Measurements from ENCODE around the gene RRH. TPM values are rescaled to one million over a fixed set of nuclear protein-coding genes. Genes with fewer than 3 reads are reported as not detected.

RRH gene
- total and polyA plus RNA-seq, 2 donors (not counting 1 experiment from before 2014, with no cell fraction given): 0.28 to 0.64 TPM

DNA sequence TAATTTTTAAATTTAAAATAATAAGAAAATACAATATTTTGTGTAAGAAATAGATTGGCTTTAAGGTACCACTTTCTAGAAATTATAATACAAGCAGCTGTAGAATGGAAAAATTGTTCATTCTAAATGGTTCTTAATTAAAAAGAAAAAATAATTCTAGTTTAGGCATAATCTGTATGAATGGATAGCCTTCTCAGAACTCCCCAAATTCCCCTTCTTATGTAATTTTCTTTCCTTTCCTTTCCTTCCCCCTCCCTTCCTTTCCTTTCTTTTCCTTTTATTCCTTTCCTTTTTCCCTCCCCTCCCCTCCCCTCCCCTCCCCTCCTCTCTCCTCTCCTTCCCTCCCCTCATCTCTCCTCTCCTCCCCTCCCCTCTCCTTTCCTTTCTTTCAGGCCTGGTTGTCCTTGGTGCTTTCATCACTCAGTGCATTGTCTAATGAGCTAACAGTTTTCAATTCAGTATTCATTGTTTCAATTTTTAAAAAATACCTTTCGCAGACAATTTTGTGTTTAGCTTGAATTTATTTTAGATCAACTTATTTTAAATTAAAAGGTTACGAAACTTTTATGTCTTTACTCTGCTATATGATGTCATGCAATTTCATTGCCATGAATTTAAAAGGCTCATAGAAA, 49.0 kb downstream of the RRH start:
- H3K4me2 ChIP-seq (replicated peaks; ENCODE audit: low read depth, low read length, poor library complexity, severe bottlenecking): no peak overlapping the region
- H3K9ac ChIP-seq (ENCODE audit: low read length): no peak overlapping the region
- H3K79me2 ChIP-seq (ENCODE audit: control insufficient read depth, insufficient read depth, low read length): no peaks in the 10 kb centered on the region
- H3K27me3 ChIP-seq (replicated peaks in 1 of 4; ENCODE audit: control extremely low read depth in 1 of 4, control insufficient read depth in 3 of 4, insufficient read depth in 4 of 4, low read length in 3 of 4): no peaks in the 10 kb centered on the region
- no peak for ATAC-seq (ENCODE audit: low read depth)
- no peak overlapping the region for H2AFZ ChIP-seq (ENCODE audit: insufficient read depth, low read depth, low read length, poor library complexity, severe bottlenecking)
- ChIA-PET CTCF (no interaction called here), POLR2A (no interaction called here)
- H3K36me3 ChIP-seq (replicated peaks in 1 of 2; ENCODE audit: control extremely low read depth in 1 of 2, control insufficient read depth in 1 of 2, extremely low read depth in 1 of 2, insufficient read depth in 2 of 2, low read length in 1 of 2): no peaks in the 10 kb centered on the region
- no peak overlapping the region for H3K4me3 Mint-ChIP-seq
- TF ChIP-seq, protein P1, sequence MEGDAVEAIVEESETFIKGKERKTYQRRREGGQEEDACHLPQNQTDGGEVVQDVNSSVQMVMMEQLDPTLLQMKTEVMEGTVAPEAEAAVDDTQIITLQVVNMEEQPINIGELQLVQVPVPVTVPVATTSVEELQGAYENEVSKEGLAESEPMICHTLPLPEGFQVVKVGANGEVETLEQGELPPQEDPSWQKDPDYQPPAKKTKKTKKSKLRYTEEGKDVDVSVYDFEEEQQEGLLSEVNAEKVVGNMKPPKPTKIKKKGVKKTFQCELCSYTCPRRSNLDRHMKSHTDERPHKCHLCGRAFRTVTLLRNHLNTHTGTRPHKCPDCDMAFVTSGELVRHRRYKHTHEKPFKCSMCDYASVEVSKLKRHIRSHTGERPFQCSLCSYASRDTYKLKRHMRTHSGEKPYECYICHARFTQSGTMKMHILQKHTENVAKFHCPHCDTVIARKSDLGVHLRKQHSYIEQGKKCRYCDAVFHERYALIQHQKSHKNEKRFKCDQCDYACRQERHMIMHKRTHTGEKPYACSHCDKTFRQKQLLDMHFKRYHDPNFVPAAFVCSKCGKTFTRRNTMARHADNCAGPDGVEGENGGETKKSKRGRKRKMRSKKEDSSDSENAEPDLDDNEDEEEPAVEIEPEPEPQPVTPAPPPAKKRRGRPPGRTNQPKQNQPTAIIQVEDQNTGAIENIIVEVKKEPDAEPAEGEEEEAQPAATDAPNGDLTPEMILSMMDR (IDR thresholded peaks at IDR 0.05): no peak
- no peak for TF ChIP-seq EZH2 (IDR thresholded peaks at IDR 0.05; ENCODE audit: borderline replicate concordance, insufficient read depth, low read depth, low read length, poor library complexity, severe bottlenecking)
- H3K27ac ChIP-seq (ENCODE audit: low read length in 2 of 2): no peak overlapping the region
- no peaks in the 10 kb centered on the region for H4K20me1 ChIP-seq (ENCODE audit: control insufficient read depth, insufficient read depth, low read length, poor library complexity, severe bottlenecking)
- no peak for DNase-seq
- no peak overlapping the region for H3K4me3 ChIP-seq (ENCODE audit: control extremely low read depth in 1 of 5, extremely low read depth in 1 of 5, insufficient read depth in 1 of 5, low read depth in 2 of 5, low read length in 4 of 5)
- no CpG with 5 or more reads among the region's 2 CpGs for WGBS (ENCODE audit: insufficient coverage)
- H3K27me3 Mint-ChIP-seq: peaks cover 11% of the 10 kb centered on the region
- intact Hi-C loops (cut with micrococcal nuclease): no loop called here
- no peaks in the 10 kb centered on the region for H3K4me1 Mint-ChIP-seq
- no peaks in the 10 kb centered on the region for H3K9me3 Mint-ChIP-seq (ENCODE audit: insufficient read depth)
- H3K9me3 ChIP-seq (ENCODE audit: control extremely low read depth in 1 of 3, control insufficient read depth in 2 of 3, insufficient read depth in 1 of 3, low read length in 2 of 3): peaks cover 0 to 3% (median 0%) of the 10 kb centered on the region in 3 donors
- no peaks in the 10 kb centered on the region for H3K4me1 ChIP-seq (ENCODE audit: control insufficient read depth in 2 of 2, insufficient read depth in 2 of 2, low read length in 2 of 2)
- H3K27ac Mint-ChIP-seq: no peak overlapping the region

DNA sequence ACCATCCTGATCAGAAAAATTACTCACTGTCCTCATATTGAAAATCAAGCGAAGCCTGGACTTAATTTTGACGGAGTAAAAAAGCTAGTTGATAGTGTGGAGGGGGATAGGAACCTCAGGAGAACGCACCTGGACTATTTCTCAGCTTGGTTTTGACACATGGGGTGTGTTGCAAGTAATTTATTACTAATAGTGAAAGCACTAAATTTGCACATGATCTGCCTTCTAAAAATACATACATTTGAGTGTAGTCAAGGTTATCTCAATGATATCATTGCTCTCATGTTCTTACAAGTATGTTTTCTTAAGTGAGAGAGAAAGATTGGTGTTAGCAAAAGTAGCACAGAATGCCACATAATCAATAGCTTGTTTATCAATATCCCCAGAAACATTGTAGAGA, 49.6 kb downstream of the RRH start:
- no CpG with 5 or more reads among the region's 3 CpGs for WGBS (ENCODE audit: insufficient coverage)
- ATAC-seq (ENCODE audit: low read depth): no peak
- Histone ChIP-seq H4K20me1 (ENCODE audit: control insufficient read depth, insufficient read depth, low read length, poor library complexity, severe bottlenecking) (no peaks in the 10 kb centered on the region), H3K27ac (ENCODE audit: low read length in 2 of 2) (no peak overlapping the region), H3K9ac (ENCODE audit: low read length) (no peak overlapping the region), H3K4me3 (ENCODE audit: control extremely low read depth in 1 of 5, extremely low read depth in 1 of 5, insufficient read depth in 1 of 5, low read depth in 2 of 5, low read length in 4 of 5) (no peak overlapping the region), H3K4me2 (replicated peaks; ENCODE audit: low read depth, low read length, poor library complexity, severe bottlenecking) (no peak overlapping the region), H2AFZ (ENCODE audit: insufficient read depth, low read depth, low read length, poor library complexity, severe bottlenecking) (no peak overlapping the region), H3K36me3 (replicated peaks in 1 of 2; ENCODE audit: control extremely low read depth in 1 of 2, control insufficient read depth in 1 of 2, extremely low read depth in 1 of 2, insufficient read depth in 2 of 2, low read length in 1 of 2) (no peaks in the 10 kb centered on the region), H3K27me3 (replicated peaks in 1 of 4; ENCODE audit: control extremely low read depth in 1 of 4, control insufficient read depth in 3 of 4, insufficient read depth in 4 of 4, low read length in 3 of 4) (no peaks in the 10 kb centered on the region), H3K79me2 (ENCODE audit: control insufficient read depth, insufficient read depth, low read length) (no peaks in the 10 kb centered on the region), H3K4me1 (ENCODE audit: control insufficient read depth in 2 of 2, insufficient read depth in 2 of 2, low read length in 2 of 2) (no peaks in the 10 kb centered on the region), H3K9me3 (ENCODE audit: control extremely low read depth in 1 of 3, control insufficient read depth in 2 of 3, insufficient read depth in 1 of 3, low read length in 2 of 3) (peaks cover 0 to 3% (median 0%) of the 10 kb centered on the region in 3 donors)
- intact Hi-C loops (cut with micrococcal nuclease): no loop called here
- H3K4me3 Mint-ChIP-seq: no peak overlapping the region
- no peak for DNase-seq
- no peaks in the 10 kb centered on the region for H3K4me1 Mint-ChIP-seq
- no peaks in the 10 kb centered on the region for H3K9me3 Mint-ChIP-seq (ENCODE audit: insufficient read depth)
- H3K27ac Mint-ChIP-seq: no peak overlapping the region
- TF ChIP-seq, protein P1 (IDR thresholded peaks at IDR 0.05): no peak
- TF ChIP-seq EZH2 (IDR thresholded peaks at IDR 0.05; ENCODE audit: borderline replicate concordance, insufficient read depth, low read depth, low read length, poor library complexity, severe bottlenecking): no peak
- ChIA-PET CTCF (no interaction called here), POLR2A (no interaction called here)
- H3K27me3 Mint-ChIP-seq: peaks cover 11% of the 10 kb centered on the region
